H4 (cell line): ENCODE data around the gene PTPN6. TPM values are rescaled to one million over a fixed set of nuclear protein-coding genes. Genes with fewer than 3 reads are reported as not detected.

Experiments used
- DNase-seq: peaks from one replicate; pipeline ENCODE4 v3.0.0-alpha.2; 2015; ENCODE audit warnings: low spot score
- total RNA-seq: library from RNA; depleted of rRNA; stranded (reverse); fragments of >200 nt; shearing (Covaris generic); gene quantifications from 2 replicates; pipeline ENCODE4 v1.2.3, GENCODE V29; 2014; rRNA removed

The PTPN6 gene
- total RNA-seq, 1 experiment from 2014 or later = not detected

GRCh38 chr12:7009512-7009911 lies 58.4 kb downstream of the PTPN6 start:
- no peak for DNase-seq

Other genes starting within 250 kb of the PTPN6 start
- 93.8 and 93.9 TPM in 2 replicates for gene COPS7A, start 227.3 kb upstream of the PTPN6 start, total RNA-seq
- 314 and 332 TPM in 2 replicates for gene MLF2, start 198.2 kb upstream of the PTPN6 start, total RNA-seq
- 122 and 133 TPM in 2 replicates for gene PTMS, start 185.0 kb upstream of the PTPN6 start, total RNA-seq
- gene LAG3, start 178.8 kb upstream of the PTPN6 start, total RNA-seq = 0.06 TPM in 1 of 2 replicates, not detected in the other
- 0.12 TPM in 1 of 2 replicates, not detected in the other for gene CD4, start 161.8 kb upstream of the PTPN6 start, total RNA-seq
- gene GPR162, start 129.5 kb upstream of the PTPN6 start, total RNA-seq = 8.5 and 13.8 TPM in 2 replicates
- gene P3H3, start 122.9 kb upstream of the PTPN6 start, total RNA-seq = 29.5 and 35.2 TPM in 2 replicates
- gene GNB3, start 110.4 kb upstream of the PTPN6 start, total RNA-seq = 0.12 and 1.0 TPM in 2 replicates
- gene CDCA3, start 100.1 kb upstream of the PTPN6 start, total RNA-seq = 75.3 and 101 TPM in 2 replicates
- gene USP5, start 99.2 kb upstream of the PTPN6 start, total RNA-seq = 86.2 and 91.4 TPM in 2 replicates
- 2,242 and 2,549 TPM in 2 replicates for gene TPI1, start 83.8 kb upstream of the PTPN6 start, total RNA-seq
- gene SPSB2, start 78.1 kb upstream of the PTPN6 start, total RNA-seq = 10.8 TPM in 2 replicates
- gene LRRC23, start 46.5 kb upstream of the PTPN6 start, total RNA-seq = 4.1 and 12.2 TPM in 2 replicates
- gene ENO2, start 36.8 kb upstream of the PTPN6 start, total RNA-seq = 10.6 and 11.2 TPM in 2 replicates
- gene ATN1, start 23.4 kb upstream of the PTPN6 start, total RNA-seq = 6.0 and 14.2 TPM in 2 replicates
- not detected in 2 replicates for gene RNU7-1, start 7.5 kb upstream of the PTPN6 start, total RNA-seq
- 219 and 260 TPM in 2 replicates for gene C12orf57, start 7.3 kb upstream of the PTPN6 start, total RNA-seq
- gene PHB2, start 19.3 kb downstream of the PTPN6 start, total RNA-seq = 486 and 563 TPM in 2 replicates
- 99.6 and 119 TPM in 2 replicates for gene EMG1, start 19.6 kb downstream of the PTPN6 start, total RNA-seq
- 85.6 and 97.8 TPM in 2 replicates for gene LPCAT3, start 67.1 kb downstream of the PTPN6 start, total RNA-seq
- gene C1S, start 109.4 kb downstream of the PTPN6 start, total RNA-seq = 72.4 and 88.1 TPM in 2 replicates
- 71.4 and 104 TPM in 2 replicates for gene C1R, start 141.1 kb downstream of the PTPN6 start, total RNA-seq
- gene C1RL, start 157.9 kb downstream of the PTPN6 start, total RNA-seq = 21.4 and 46.4 TPM in 2 replicates
- gene RBP5, start 177.5 kb downstream of the PTPN6 start, total RNA-seq = 0.88 TPM in 1 of 2 replicates, not detected in the other
- gene CLSTN3, start 179.0 kb downstream of the PTPN6 start, total RNA-seq = 40.1 and 60.6 TPM in 2 replicates
- gene PEX5, start 238.3 kb downstream of the PTPN6 start, total RNA-seq = 27.6 and 39.2 TPM in 2 replicates